HCT116 (cell line): ENCODE data around the gene F2RL1.

Experiments used
- CEBPB ChIP-seq: IDR thresholded peaks from 2 replicates; pipeline ENCODE4 v1.6.1; 2012; ENCODE audit warnings: low read depth
- YY1 ChIP-seq: IDR thresholded peaks from 2 replicates; pipeline ENCODE4 v1.6.1; 2011; ENCODE audit warnings: low read length, low read depth, moderate library complexity, mild to moderate bottlenecking; ENCODE audit not compliant: insufficient replicate concordance; ENCODE audit errors: extremely low read depth
- TF ChIP-seq, protein P1 (sequence below): IDR thresholded peaks from 2 replicates; pipeline ENCODE4 v1.6.1; 2012; ENCODE audit warnings: low read depth

DNA sequence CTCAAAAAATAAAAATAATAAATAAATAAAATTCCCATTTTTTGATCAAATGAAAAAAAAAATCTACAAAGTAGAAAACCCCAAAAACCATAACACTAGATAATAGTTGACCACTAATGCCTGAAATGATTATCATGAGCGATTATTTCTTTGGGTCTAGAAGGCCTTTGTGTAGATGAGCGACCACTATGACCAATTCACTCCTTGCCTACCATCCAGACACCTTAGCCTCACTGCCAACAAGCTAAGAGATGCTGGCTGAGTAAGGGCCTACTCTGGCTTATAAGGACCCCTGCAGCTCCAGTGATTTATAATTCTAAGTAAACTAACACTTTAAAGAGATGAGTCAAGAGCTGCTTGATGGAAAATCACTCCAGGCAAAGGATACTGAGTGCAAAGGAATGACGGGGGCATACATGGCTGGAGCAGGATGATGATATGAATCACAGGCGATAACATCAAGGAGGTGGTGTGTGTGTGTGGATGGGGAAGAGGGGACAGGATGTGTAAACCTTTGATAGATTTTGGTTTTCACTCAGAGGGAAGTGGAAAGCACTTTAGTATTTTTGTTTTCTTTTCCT lies 4.8 kb upstream of the F2RL1 start:
- TF ChIP-seq YY1 (peak; percentile 55), CEBPB (no peak)
- TF ChIP-seq, protein P1, sequence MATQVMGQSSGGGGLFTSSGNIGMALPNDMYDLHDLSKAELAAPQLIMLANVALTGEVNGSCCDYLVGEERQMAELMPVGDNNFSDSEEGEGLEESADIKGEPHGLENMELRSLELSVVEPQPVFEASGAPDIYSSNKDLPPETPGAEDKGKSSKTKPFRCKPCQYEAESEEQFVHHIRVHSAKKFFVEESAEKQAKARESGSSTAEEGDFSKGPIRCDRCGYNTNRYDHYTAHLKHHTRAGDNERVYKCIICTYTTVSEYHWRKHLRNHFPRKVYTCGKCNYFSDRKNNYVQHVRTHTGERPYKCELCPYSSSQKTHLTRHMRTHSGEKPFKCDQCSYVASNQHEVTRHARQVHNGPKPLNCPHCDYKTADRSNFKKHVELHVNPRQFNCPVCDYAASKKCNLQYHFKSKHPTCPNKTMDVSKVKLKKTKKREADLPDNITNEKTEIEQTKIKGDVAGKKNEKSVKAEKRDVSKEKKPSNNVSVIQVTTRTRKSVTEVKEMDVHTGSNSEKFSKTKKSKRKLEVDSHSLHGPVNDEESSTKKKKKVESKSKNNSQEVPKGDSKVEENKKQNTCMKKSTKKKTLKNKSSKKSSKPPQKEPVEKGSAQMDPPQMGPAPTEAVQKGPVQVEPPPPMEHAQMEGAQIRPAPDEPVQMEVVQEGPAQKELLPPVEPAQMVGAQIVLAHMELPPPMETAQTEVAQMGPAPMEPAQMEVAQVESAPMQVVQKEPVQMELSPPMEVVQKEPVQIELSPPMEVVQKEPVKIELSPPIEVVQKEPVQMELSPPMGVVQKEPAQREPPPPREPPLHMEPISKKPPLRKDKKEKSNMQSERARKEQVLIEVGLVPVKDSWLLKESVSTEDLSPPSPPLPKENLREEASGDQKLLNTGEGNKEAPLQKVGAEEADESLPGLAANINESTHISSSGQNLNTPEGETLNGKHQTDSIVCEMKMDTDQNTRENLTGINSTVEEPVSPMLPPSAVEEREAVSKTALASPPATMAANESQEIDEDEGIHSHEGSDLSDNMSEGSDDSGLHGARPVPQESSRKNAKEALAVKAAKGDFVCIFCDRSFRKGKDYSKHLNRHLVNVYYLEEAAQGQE, result no peak
